GM12872 (cell line): ENCODE results near the gene RIN3.
A peak's percentile ranks its signal among the peaks of the same experiment; 100 is the strongest.

Experiments used
- TF ChIP-seq, protein P1 (sequence below): IDR thresholded peaks from 3 replicates; pipeline ENCODE4 v1.5.1; 2011; ENCODE audit warnings: low read depth, mild to moderate bottlenecking, low read length, moderate library complexity; ENCODE audit not compliant: insufficient read depth

RIN3 gene

GRCh38 chr14:92549105-92549858 is 35.7 kb downstream of the RIN3 start:
- TF ChIP-seq, protein P1, sequence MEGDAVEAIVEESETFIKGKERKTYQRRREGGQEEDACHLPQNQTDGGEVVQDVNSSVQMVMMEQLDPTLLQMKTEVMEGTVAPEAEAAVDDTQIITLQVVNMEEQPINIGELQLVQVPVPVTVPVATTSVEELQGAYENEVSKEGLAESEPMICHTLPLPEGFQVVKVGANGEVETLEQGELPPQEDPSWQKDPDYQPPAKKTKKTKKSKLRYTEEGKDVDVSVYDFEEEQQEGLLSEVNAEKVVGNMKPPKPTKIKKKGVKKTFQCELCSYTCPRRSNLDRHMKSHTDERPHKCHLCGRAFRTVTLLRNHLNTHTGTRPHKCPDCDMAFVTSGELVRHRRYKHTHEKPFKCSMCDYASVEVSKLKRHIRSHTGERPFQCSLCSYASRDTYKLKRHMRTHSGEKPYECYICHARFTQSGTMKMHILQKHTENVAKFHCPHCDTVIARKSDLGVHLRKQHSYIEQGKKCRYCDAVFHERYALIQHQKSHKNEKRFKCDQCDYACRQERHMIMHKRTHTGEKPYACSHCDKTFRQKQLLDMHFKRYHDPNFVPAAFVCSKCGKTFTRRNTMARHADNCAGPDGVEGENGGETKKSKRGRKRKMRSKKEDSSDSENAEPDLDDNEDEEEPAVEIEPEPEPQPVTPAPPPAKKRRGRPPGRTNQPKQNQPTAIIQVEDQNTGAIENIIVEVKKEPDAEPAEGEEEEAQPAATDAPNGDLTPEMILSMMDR: no peak

DNA sequence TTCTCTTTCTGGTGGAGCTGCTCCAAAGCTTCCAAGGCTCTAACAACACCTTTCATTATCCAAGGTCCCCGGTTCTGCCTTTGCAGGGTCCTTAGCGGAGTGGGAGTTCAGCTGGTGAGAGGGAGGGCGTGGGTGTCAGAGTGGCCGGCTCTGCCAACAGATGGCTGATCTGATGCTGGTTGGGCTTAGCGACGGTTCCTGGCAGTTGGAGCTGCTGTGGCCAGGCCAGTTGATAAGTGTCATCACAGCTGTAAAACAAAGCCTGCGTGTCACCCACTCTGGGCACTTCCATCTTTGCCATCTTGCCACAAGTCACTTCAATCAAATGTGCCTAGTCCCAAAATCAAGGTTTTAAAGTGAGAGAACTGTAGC is 36.3 kb downstream of the RIN3 start:
- TF ChIP-seq, protein P1: no peak

DNA sequence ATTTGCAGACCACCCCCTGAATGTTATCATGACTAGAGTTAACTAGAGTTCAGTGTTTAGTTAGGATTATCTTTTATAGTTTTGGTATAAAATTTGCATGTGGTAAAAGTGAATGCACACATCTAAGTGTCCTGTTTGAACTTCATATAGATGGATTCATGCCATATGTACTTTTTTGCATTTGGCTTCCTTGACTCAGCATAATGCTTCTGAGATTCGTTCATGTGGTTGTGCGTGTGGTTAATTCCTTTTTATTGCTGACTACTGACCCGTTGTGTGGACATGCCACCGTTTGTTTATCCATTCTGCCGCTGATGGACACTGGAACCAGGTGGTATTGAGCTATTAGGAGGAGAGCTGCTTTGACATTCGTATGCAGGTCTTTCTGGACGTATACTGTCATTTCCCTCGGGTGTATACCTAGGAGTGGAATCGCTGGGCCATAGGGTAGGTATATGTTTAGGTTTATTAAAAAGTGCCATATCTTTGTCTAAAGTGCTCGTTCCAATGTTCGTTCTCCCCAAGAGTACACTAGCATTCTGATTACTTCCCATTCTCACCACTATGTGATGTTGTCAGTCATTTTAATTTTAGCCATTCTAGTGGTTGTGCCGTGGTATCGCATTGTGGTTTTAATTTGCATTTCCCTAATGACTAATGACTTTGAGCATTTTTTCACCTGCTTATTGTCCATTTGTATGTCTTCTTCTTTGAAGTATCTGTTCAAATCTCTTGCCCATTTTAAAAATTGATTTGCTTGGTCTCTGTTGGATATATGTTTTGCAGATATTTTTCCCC is 37.7 kb downstream of the RIN3 start:
- TF ChIP-seq, protein P1: peak; percentile 65; the same call in 2 of the 3 replicates

GRCh38 chr14:92552066-92552465 is 38.5 kb downstream of the RIN3 start:
- TF ChIP-seq, protein P1: no peak

GRCh38 chr14:92553438-92553837 is 39.9 kb downstream of the RIN3 start:
- TF ChIP-seq, protein P1: no peak

- TF ChIP-seq, protein P1: no peak
Observed at GRCh38 chr14:92555465-92556111, 42.0 kb downstream of the RIN3 start.

DNA sequence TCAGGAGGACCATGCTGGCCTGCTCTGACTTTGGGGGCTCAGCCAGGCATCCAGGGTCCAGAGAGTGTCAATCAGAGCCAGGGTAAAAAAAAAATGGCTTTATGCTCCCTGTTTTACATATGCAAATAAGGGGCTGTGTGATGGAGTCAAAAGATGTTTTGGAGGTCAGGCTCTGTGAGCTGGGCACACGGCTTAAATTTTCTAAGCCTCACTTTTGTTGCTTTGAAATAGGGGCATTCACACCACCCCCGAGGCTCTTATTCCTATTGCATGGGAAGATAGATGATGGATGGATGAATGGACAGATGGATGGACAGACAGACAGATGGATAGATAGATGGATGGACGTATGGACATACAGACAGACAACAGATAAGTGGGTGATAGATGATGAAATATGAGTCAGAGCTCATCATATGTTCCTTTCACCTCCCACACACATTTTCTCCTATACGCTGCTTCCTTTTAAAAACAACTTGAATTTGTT is 42.7 kb downstream of the RIN3 start:
- TF ChIP-seq, protein P1: no peak
